Measurements from ENCODE around the gene TRMT1.

DNA sequence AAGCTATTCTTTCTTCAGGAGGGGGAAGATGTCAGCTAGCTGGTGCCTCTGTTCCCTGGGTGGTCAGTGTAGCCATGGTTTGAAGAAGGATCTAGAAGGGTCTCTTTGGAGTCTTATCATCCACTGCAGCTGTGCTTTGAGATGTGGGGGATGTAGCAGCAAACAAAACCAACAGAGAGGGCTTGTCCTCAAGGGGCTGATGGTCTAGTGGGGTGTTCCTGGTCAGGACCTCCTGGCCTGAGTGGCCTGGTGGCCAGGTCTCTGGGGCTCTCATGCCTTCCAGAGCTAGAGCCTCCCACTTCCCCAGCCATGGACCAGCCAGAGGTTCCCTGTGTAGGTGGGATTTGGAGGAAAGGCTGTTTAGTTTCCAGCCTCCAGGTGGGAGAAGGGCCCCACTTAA, 54.2 kb downstream of the TRMT1 start:
- TF ChIP-seq, protein P1, sequence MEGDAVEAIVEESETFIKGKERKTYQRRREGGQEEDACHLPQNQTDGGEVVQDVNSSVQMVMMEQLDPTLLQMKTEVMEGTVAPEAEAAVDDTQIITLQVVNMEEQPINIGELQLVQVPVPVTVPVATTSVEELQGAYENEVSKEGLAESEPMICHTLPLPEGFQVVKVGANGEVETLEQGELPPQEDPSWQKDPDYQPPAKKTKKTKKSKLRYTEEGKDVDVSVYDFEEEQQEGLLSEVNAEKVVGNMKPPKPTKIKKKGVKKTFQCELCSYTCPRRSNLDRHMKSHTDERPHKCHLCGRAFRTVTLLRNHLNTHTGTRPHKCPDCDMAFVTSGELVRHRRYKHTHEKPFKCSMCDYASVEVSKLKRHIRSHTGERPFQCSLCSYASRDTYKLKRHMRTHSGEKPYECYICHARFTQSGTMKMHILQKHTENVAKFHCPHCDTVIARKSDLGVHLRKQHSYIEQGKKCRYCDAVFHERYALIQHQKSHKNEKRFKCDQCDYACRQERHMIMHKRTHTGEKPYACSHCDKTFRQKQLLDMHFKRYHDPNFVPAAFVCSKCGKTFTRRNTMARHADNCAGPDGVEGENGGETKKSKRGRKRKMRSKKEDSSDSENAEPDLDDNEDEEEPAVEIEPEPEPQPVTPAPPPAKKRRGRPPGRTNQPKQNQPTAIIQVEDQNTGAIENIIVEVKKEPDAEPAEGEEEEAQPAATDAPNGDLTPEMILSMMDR (IDR thresholded peaks at IDR 0.05): no peak
- TF ChIP-seq POLR2A (IDR thresholded peaks at IDR 0.05): no peak

All from Peyer's patch (tissue), 4 donors.